ENCODE results near the gene CSF2.
"Not testable (repeated sequence)": the region's sequence is repeated elsewhere in the genome, so short reads cannot be mapped to it uniquely, and the experiment has no call there.

GRCh38 chr5:132108495-132108894 lies 34.9 kb downstream of the CSF2 start:
- TF ChIP-seq CTCF, POLR2A (IDR thresholded peaks at IDR 0.05): not testable (repeated sequence)

All from esophagus squamous epithelium (tissue), 4 donors.